Measurements from ENCODE around the gene CREBZF.

DNA sequence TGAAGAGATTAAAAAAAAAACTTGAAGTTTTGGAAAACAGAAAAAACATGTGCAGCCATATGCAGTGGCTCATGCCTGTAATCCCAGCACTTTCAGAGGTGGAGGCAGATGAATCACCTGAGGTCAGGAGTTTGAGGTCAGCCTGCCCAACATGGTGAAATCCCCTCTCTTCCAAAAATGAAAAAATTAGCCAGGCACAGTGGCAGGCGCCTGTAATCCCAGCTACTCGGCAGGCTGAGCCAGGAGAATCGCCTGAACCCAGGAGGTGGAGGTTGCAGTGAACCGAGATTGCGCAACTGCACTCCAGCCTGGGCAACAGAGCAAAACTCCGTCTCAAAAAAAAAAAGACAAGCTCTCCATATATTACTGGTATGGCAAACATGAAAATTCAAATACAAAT is 45.4 kb downstream of the CREBZF start:
- TF ChIP-seq, protein P1, sequence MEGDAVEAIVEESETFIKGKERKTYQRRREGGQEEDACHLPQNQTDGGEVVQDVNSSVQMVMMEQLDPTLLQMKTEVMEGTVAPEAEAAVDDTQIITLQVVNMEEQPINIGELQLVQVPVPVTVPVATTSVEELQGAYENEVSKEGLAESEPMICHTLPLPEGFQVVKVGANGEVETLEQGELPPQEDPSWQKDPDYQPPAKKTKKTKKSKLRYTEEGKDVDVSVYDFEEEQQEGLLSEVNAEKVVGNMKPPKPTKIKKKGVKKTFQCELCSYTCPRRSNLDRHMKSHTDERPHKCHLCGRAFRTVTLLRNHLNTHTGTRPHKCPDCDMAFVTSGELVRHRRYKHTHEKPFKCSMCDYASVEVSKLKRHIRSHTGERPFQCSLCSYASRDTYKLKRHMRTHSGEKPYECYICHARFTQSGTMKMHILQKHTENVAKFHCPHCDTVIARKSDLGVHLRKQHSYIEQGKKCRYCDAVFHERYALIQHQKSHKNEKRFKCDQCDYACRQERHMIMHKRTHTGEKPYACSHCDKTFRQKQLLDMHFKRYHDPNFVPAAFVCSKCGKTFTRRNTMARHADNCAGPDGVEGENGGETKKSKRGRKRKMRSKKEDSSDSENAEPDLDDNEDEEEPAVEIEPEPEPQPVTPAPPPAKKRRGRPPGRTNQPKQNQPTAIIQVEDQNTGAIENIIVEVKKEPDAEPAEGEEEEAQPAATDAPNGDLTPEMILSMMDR (conservative IDR thresholded peaks at IDR 0.05): no peak
- TF ChIP-seq ZFX (IDR thresholded peaks at IDR 0.05): no peak

Measured in C4-2B (cell line).